Central memory CD4-positive, alpha-beta T cell (primary cell): ENCODE data around the gene ADCY2.
"Not testable (repeated sequence)": the region's sequence is repeated elsewhere in the genome, so short reads cannot be mapped to it uniquely, and the experiment has no call there.

ENCODE experiments used
- DNase-seq: peaks from one replicate; pipeline ENCODE4 v3.0.0; 2022

ADCY2 gene

GRCh38 chr5:7396713-7397454 is 946 bp downstream of the ADCY2 start:
- DNase-seq, result no peak

GRCh38 chr5:7397937-7398336 is 2.0 kb downstream of the ADCY2 start:
- DNase-seq, result no peak

- DNase-seq, result no peak
Measured at GRCh38 chr5:7398596-7399280, 2.8 kb downstream of the ADCY2 start.

GRCh38 chr5:7405277-7405676 is 9.3 kb downstream of the ADCY2 start:
- no peak for DNase-seq

- no peak for DNase-seq
Measured at GRCh38 chr5:7410936-7411511, 15.1 kb downstream of the ADCY2 start.

GRCh38 chr5:7412409-7412808 is 16.5 kb downstream of the ADCY2 start:
- DNase-seq, result no peak

- DNase-seq, result no peak
Measured at GRCh38 chr5:7415123-7415522, 19.2 kb downstream of the ADCY2 start.

GRCh38 chr5:7415587-7416535 is 19.9 kb downstream of the ADCY2 start:
- no peak for DNase-seq

GRCh38 chr5:7418276-7418675 is 22.3 kb downstream of the ADCY2 start:
- no peak for DNase-seq

GRCh38 chr5:7419367-7419766 is 23.4 kb downstream of the ADCY2 start:
- no peak for DNase-seq

- no peak for DNase-seq
Measured at GRCh38 chr5:7419846-7420245, 23.9 kb downstream of the ADCY2 start.

GRCh38 chr5:7420510-7421280 is 24.8 kb downstream of the ADCY2 start:
- DNase-seq, result no peak

- no peak for DNase-seq
Measured at GRCh38 chr5:7422316-7423106, 26.6 kb downstream of the ADCY2 start.

- not testable (repeated sequence) for DNase-seq
Measured at GRCh38 chr5:7423231-7423630, 27.3 kb downstream of the ADCY2 start.

GRCh38 chr5:7425830-7426229 is 29.9 kb downstream of the ADCY2 start:
- no peak for DNase-seq

GRCh38 chr5:7426284-7426683 is 30.3 kb downstream of the ADCY2 start:
- no peak for DNase-seq

GRCh38 chr5:7434914-7435313 is 39.0 kb downstream of the ADCY2 start:
- DNase-seq, result no peak

- no peak for DNase-seq
Measured at GRCh38 chr5:7435503-7435902, 39.6 kb downstream of the ADCY2 start.

GRCh38 chr5:7436521-7436920 is 40.6 kb downstream of the ADCY2 start:
- DNase-seq, result no peak

- DNase-seq, result no peak
Measured at GRCh38 chr5:7437836-7438235, 41.9 kb downstream of the ADCY2 start.

- DNase-seq, result no peak
Measured at GRCh38 chr5:7445068-7445467, 49.1 kb downstream of the ADCY2 start.
